Measurements from ENCODE around the gene NF2. TPM values are rescaled to one million over a fixed set of nuclear protein-coding genes. Genes with fewer than 3 reads are reported as not detected.

The NF2 gene
- total RNA-seq, 4 donors from 2014 or later: 32.4 to 36.8 (median 34.4) TPM

DNA sequence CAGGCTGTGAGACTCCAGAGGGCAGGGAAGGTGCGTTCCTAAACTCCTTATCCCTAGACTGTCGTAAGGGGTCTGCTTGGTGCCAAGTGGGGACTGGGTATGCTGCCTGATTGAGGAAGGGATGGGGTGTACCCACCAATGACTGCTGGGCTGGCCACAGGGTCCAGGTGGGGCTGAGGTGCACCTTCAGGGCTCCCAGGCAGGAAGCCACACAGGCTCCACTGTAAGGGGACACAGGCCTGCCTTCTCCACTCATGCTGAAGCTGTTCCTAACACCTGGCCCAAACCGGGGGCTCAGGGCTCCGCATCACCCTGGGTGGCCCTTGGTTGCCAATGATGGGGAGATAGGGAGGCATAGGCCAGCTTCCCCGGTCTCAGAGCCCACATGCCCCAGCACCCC, 136.8 kb downstream of the NF2 start:
- DNase-seq (ENCODE audit: low spot score in 2 of 2): no peak
- TF ChIP-seq, protein P1, sequence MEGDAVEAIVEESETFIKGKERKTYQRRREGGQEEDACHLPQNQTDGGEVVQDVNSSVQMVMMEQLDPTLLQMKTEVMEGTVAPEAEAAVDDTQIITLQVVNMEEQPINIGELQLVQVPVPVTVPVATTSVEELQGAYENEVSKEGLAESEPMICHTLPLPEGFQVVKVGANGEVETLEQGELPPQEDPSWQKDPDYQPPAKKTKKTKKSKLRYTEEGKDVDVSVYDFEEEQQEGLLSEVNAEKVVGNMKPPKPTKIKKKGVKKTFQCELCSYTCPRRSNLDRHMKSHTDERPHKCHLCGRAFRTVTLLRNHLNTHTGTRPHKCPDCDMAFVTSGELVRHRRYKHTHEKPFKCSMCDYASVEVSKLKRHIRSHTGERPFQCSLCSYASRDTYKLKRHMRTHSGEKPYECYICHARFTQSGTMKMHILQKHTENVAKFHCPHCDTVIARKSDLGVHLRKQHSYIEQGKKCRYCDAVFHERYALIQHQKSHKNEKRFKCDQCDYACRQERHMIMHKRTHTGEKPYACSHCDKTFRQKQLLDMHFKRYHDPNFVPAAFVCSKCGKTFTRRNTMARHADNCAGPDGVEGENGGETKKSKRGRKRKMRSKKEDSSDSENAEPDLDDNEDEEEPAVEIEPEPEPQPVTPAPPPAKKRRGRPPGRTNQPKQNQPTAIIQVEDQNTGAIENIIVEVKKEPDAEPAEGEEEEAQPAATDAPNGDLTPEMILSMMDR (IDR thresholded peaks at IDR 0.05): no peak
- TF ChIP-seq EP300 (IDR thresholded peaks at IDR 0.05) (no peak), POLR2AphosphoS5 (IDR thresholded peaks at IDR 0.05) (no peak), POLR2A (IDR thresholded peaks at IDR 0.05) (no peak)
- Histone ChIP-seq H3K36me3 (peaks cover 49% of the 10 kb centered on the region), H3K9me3 (no peaks in the 10 kb centered on the region), H3K4me3 (no peak overlapping the region), H3K27ac (no peak overlapping the region), H3K27me3 (no peaks in the 10 kb centered on the region), H3K4me1 (peaks cover 22% of the 10 kb centered on the region)
- no CpG with 5 or more reads among the region's 5 CpGs for WGBS

DNA sequence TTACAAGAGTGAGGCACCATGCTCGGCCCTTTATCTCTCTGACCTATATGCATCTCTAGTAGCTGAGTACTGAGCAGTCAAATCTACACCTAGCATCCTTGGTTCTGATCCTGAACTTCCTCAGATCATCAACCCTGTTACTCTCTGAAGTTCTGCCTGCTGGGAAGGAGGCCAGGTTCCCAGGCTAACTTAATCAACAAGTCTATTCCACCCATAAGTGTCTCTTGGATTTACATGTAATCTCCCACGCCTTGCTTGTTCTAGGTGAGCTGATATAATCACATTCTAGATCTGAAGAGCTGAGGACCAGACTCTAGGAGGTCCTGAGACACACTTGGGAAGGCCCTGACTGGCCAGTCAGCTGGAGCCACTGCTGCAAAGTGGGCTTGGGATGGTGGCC, 138.5 kb downstream of the NF2 start:
- 65% methylated on average over 2 of the region's 2 CpGs for WGBS
- Histone ChIP-seq H3K9me3 (no peaks in the 10 kb centered on the region), H3K27me3 (no peaks in the 10 kb centered on the region), H3K4me3 (no peak overlapping the region), H3K36me3 (peaks cover 56% of the 10 kb centered on the region), H3K27ac (no peak overlapping the region), H3K4me1 (peaks cover 24% of the 10 kb centered on the region)
- TF ChIP-seq, protein P1 (IDR thresholded peaks at IDR 0.05): no peak
- TF ChIP-seq POLR2A (IDR thresholded peaks at IDR 0.05) (no peak), POLR2AphosphoS5 (IDR thresholded peaks at IDR 0.05) (no peak)
- DNase-seq (ENCODE audit: low spot score in 2 of 2): no peak

DNA sequence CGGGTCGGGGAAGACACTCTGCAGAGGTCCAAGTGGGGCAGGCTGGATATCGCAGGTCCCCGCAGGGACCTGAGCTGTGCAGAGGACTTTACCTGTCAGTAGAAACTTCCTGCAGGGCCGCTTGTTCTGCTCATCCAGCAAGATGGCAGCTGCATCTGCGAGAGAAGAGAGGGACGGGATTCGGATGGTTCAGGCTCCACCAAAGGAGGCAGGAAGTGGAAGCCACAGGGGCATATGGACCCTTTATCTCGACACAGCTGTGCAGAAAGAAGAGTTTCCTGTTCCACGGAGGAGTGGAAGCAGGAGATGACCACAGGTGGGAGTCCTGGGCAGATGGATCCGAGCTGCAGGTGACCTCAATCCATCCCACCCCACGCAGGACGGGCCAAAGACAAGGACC, 138.9 kb downstream of the NF2 start:
- Histone ChIP-seq H3K4me3 (no peak overlapping the region), H3K9me3 (no peaks in the 10 kb centered on the region), H3K27ac (no peak overlapping the region), H3K36me3 (peaks cover 57% of the 10 kb centered on the region), H3K4me1 (peaks cover 24% of the 10 kb centered on the region), H3K27me3 (no peaks in the 10 kb centered on the region)
- no peak for DNase-seq (ENCODE audit: low spot score in 2 of 2)
- 83% methylated on average over 13 of the region's 13 CpGs for WGBS
- TF ChIP-seq POLR2A (IDR thresholded peaks at IDR 0.05) (no peak), POLR2AphosphoS5 (IDR thresholded peaks at IDR 0.05) (no peak), EP300 (IDR thresholded peaks at IDR 0.05) (no peak)
- TF ChIP-seq, protein P1 (IDR thresholded peaks at IDR 0.05): no peak

DNA sequence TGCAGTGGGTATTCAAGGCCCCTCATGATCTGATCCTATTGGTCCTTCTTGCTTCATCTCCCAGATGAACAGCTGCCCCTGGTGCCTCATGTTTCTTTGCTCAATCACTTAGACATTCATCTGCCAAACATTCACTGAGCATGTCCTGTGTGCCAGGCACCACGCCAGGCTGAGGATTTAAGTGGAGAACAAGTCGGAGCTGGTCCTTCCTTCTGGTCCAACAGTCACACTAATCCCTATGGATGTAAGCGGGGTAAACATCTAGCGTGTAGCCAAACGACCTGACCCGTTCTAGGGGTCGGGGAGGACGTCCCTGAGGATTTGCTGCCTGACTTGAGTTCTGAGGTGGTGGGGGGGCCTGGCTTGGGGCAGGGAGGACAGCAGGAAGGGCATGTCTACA, 141.5 kb downstream of the NF2 start:
- WGBS: 0% methylated on average over 2 of the region's 8 CpGs
- peaks cover 49% of the 10 kb centered on the region for H3K36me3 ChIP-seq

DNA sequence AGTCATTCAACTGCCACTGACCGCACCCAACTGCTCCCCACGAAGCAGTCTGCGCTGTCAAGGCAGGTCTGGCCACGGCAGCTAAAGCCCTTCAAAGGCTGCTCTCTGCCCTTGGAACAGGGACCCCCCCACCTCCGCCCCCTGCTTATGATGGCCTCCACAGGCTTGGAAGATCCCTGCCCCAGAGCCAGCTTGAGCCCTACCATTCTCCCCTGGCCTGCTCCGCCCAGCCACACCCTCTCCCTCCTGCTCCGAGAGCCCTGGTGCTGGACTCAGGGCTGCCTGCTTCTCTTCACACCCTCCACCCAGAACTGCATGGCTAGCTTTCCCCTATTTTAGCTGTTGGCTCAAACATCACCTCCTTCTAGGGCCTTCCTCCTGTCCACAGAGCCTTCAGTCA, 144.4 kb downstream of the NF2 start:
- Histone ChIP-seq H3K36me3 (peaks cover 29% of the 10 kb centered on the region), H3K27ac (no peak overlapping the region), H3K4me3 (no peak overlapping the region), H3K9me3 (no peaks in the 10 kb centered on the region), H3K4me1 (peaks cover 16% of the 10 kb centered on the region), H3K27me3 (no peaks in the 10 kb centered on the region)
- WGBS: 71% methylated on average over 7 of the region's 7 CpGs
- no peak for DNase-seq (ENCODE audit: low spot score in 2 of 2)
- TF ChIP-seq, protein P1 (IDR thresholded peaks at IDR 0.05): no peak
- TF ChIP-seq EP300 (IDR thresholded peaks at IDR 0.05) (no peak), POLR2A (IDR thresholded peaks at IDR 0.05) (no peak), POLR2AphosphoS5 (IDR thresholded peaks at IDR 0.05) (no peak)

More for the DNA sequence above, 141.5 kb downstream of the NF2 start:
- Histone ChIP-seq H3K4me1 (peaks cover 24% of the 10 kb centered on the region), H3K4me3 (no peak overlapping the region), H3K27me3 (no peaks in the 10 kb centered on the region), H3K9me3 (no peaks in the 10 kb centered on the region), H3K27ac (no peak overlapping the region)
- DNase-seq (ENCODE audit: low spot score in 2 of 2): no peak
- TF ChIP-seq, protein P1 (IDR thresholded peaks at IDR 0.05): no peak
- TF ChIP-seq EP300 (IDR thresholded peaks at IDR 0.05) (no peak), POLR2A (IDR thresholded peaks at IDR 0.05) (no peak)

Other genes starting within 250 kb of the NF2 start
- 10 to 100 TPM; 55.6 to 97.0 (median 89.4) TPM for gene AP1B1, start 215.1 kb upstream of the NF2 start, total RNA-seq
- under 1 TPM in 1 of 4 donors, not detected in 3; 0.64 TPM for gene RFPL1, start 165.1 kb upstream of the NF2 start, total RNA-seq
- under 1 TPM in 2 of 4 donors, not detected in 2; 0.26 to 0.51 TPM for gene NEFH, start 123.4 kb upstream of the NF2 start, total RNA-seq
- 10 to 100 TPM; 19.8 to 41.5 (median 27.8) TPM for gene THOC5, start 49.9 kb upstream of the NF2 start, total RNA-seq
- gene NIPSNAP1, start 22.5 kb upstream of the NF2 start, total RNA-seq: 10 to 100 TPM; 13.1 to 38.3 (median 20.9) TPM
- gene CABP7, start 116.4 kb downstream of the NF2 start, total RNA-seq: under 1 TPM in 1 of 4 donors, not detected in 3; 0.48 TPM
- gene ZMAT5, start 163.4 kb downstream of the NF2 start, total RNA-seq: 10 to 100 TPM; 16.3 to 28.2 (median 23.1) TPM
- gene UQCR10, start 163.7 kb downstream of the NF2 start, total RNA-seq: 10 to 100 TPM; 33.6 to 85.7 (median 66.8) TPM
- gene ASCC2, start 234.6 kb downstream of the NF2 start, total RNA-seq: 10 to 100 TPM; 35.6 to 57.3 (median 43.2) TPM